ELF-1 (cell line): ENCODE data around the gene SLC22A2.
A peak's percentile ranks its signal among the peaks of the same experiment; 100 is the strongest.
"Not testable (repeated sequence)": the region's sequence is repeated elsewhere in the genome, so short reads cannot be mapped to it uniquely, and the experiment has no call there.

Experiments used
- DNase-seq: peaks from one replicate; pipeline ENCODE4 v3.0.0-alpha.2; 2016; ENCODE audit warnings: low read depth, low spot score

Gene SLC22A2

DNA sequence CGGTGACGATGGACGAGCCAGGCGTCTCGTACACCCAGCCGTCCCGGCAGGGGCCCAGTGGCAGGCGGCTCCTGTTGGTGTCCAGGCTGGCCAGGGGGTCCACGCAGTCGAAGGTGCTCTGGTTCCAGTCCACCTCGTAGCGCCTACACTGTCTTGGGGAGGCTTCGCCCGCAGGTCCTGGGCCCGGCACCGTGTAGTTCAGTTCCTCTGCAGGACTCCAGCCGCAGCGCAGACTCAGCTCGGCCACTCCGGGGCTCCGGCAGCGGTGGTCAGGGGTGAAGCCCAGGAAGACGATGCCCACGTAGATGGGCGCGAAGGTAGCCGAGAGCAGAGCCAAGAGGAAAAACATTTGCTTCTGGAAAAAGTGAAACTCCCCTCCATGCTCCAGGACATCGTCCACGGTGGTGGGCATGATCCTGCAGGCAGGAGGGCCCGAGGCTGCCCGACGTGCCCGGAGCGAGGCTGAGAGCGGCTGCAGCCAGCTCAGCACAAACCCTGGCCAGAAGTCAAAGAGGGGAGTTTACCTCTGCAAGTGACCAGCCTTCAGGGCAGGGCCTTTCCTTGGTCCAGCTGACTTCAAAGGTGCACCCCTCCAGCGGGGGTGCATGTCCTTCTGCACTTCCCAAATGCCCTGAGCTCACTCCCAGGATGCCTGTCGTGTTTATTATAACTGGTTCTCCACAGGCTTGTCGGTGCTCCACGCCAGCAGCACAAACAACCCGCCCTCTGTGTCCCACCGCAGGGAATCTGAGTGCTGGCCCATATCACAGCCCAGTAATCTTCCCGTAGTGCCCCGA lies at the start of gene SLC22A2:
TSS of gene SLC22A2 (minus strand) at position 476 of the 797 bp plus-strand sequence. CDS start at position 412, 64 bp downstream.
- no peak for DNase-seq

GRCh38 chr6:160305926-160306713 lies 47.5 kb upstream of the SLC22A2 start:
- DNase-seq = no peak

DNA sequence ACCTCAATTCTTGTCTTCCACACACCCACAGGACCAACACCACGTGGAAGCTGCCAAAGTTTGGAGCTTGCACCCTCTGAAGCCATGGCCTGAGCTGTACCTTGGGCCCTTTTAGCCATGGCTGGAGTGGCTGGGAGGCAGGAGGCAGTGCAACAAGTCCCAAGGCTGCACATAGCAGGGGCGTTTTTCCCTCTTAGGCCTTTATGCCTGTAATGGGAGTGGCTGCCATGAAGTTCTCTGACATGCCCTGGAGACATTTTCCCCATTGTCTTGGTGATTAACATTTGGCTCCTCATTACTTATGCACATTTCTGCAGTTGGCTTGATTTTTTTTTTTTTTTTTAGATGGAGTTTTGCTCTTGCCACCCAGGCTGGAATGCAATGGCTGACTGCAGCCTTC lies 45.2 kb upstream of the SLC22A2 start:
- peak; percentile 11 for DNase-seq

DNA sequence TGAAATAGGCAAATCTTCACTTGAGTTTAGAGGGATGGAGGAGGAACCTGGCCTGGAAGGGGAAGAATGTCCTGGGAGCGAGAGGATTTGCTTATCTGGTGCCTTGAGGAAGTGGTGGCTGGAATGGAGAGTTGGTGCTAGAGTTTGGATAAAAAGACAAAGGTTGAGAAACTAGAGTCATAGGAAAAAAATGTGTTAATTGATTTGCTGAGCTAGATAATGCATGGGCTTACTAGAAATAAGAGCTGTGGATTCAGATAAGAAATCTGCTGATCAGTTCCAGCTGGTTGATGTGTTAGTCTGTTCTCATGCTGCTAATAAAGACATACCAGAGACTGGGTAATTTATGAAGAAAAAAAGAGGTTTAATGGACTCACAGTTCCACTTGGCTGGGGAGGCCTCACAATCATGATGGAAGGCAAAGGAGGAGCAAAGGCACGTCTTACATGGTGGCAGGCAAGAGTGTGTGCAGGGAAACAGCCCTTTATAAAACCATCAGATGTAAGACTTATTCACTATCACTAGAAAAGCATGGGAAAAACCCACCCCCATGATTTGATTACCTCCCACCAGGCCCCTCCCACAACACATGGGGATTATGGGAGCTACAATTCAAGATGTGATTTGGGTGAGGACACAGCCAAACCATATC lies 43.9 kb upstream of the SLC22A2 start:
- DNase-seq = not testable (repeated sequence)

GRCh38 chr6:160301339-160301738 lies 42.7 kb upstream of the SLC22A2 start:
- no peak for DNase-seq

- DNase-seq = no peak
Observed at GRCh38 chr6:160300076-160300695, 41.6 kb upstream of the SLC22A2 start.

DNA sequence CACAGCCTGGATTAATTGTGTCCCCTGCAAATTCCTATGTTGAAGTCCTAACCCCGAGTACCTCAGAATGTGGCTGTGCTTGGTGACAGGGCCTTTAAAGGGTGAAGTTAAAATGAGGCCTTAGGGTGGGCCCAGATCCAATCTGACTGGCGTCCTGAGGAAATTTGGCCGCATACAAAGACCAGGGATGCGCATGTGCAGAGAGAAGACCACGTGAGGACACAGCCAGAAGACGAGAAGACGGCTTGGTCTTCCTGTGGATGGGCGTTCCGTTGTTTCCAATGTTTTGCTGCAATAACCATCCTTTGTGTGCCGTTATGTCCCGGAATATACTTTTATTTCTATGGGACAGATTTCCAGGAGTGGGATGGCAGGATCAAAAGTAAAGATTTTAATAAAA lies 40.9 kb upstream of the SLC22A2 start:
- no peak for DNase-seq

- no peak for DNase-seq
Observed at GRCh38 chr6:160298121-160298520, 39.5 kb upstream of the SLC22A2 start.

- peak; percentile 40 for DNase-seq
Observed at GRCh38 chr6:160297310-160297709, 38.7 kb upstream of the SLC22A2 start.

- DNase-seq = no peak
Observed at GRCh38 chr6:160293844-160294243, 35.2 kb upstream of the SLC22A2 start.

DNA sequence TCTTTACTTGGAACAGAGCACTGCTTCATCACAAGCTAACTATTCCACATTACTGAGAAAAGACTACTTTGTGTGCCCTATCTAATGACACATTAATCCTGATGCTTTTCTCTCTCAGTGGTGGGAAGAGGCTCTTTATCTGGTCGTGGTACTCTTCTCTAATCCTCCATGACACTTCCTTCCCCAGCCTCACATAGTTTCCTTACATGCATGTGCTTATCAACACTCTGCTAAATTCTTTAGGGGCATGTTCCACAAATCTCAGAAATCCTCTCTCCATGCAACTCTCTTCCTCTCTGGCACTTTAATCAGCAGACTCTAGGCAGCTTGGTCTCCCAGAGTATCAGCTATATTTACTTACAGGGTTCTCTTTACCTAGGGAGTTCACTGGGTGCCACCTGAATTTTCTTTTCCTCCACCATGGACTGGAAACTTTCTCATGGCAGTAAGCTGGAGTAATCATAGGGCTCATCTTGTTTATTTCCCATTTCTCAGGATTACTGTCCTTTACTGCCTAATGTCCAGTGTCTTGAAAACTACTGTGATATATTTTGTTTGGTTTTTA lies 27.0 kb upstream of the SLC22A2 start:
- peak; percentile 20 for DNase-seq

DNA sequence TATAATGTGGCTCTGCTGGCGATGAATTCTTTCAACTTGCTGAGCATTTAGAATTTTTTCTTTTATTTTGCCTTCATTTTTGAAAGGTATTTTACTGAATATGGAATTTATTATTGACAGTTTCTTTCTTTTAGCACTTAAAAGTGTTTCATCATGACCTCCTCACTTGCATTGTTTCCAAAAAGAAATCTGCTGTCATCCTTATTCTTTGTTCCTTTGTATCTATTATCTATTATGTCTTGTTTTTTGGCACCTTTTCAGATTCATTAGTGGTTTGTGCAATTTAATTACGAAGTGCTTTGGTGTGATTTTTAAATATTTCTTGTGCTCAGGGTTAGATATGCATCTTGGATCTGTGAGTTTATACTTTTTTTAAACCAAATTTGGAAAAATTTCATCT lies 26.0 kb upstream of the SLC22A2 start:
- no peak for DNase-seq

- DNase-seq = no peak
Observed at GRCh38 chr6:160282444-160282843, 23.8 kb upstream of the SLC22A2 start.

- no peak for DNase-seq
Observed at GRCh38 chr6:160279850-160280249, 21.2 kb upstream of the SLC22A2 start.

- no peak for DNase-seq
Observed at GRCh38 chr6:160278786-160279310, 20.2 kb upstream of the SLC22A2 start.

DNA sequence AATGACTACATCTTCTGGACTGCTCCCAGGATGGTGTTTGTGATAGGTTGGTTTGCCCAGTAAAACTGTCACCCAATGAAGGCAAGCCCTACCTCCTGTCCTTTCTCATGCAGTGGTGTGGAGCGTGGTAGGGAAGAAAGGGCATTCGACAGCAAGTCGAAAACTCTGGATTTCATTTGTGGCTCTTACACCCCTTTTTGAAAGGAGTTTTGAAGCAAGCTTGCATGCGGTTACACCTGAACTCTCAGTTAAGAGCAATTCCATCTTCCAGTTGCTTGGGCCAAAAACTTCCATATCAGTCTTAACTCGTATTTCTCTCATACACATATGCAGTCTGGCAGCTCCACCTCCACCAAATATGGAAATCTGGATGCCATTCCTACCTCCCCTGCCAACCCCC lies 19.7 kb upstream of the SLC22A2 start:
- DNase-seq = no peak

GRCh38 chr6:160277546-160277945 lies 18.9 kb upstream of the SLC22A2 start:
- no peak for DNase-seq

DNA sequence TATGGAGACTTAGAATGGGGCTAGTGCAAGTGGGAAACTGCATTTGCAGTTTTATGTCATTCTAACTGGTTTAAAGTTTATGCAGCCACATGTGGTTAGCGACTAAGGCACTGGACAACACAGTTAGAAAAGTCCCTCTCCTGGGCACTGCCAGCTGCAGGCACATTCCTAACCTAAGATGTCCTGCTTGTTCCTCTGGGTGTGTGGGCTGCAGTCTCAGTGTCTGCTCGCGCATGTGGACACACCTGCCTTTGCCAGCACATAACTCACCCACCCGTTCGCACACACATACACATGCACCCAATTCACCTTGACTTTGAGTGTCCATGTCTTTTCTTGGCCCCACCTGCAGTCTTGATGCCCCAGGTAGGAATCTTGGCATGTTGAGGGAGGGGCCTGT lies 18.5 kb upstream of the SLC22A2 start:
- no peak for DNase-seq

DNA sequence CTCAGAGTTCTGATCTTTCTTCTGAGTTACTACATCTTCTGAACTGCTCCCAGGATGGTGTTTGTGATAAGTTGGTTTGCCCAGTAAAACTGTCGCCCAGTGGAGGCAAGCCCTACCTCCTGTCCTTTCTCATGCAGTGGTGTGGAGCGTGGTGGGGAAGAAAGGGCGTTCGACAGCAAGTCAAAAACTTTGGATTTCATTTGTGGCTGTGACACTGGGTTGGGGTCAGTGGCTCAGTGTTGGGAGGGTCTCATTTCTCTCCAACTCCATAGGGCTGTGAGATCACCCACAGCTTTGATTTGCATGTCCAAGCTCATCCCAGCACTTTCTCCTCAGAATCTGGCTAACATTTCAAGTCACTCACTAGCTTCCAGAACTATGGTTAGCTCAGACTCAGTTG lies 17.5 kb upstream of the SLC22A2 start:
- no peak for DNase-seq

DNA sequence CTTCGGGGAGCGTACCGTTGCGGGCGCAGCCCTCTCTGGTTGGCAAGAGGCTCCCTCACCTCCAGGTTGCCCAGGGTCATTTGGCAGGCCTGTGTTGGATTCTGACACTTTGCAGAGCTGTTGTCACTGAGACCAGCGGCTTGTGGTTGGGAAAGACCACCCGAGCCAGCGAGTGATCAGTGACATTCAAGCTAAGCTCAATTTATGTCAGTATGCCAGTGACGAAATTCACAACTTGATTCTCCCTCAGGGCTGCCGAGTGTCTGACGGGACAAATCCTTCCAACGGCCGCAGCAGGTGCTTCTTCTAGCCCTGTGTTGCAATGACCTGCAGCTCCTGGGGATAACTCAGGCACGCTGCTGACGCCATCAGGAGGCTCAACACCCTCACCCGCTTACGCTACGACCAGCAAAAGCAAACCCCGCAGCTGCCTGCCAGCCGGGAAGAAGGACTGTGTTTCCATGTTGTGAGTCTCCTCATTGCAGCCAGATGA lies 16.9 kb upstream of the SLC22A2 start:
- no peak for DNase-seq

GRCh38 chr6:160274871-160275510 lies 16.4 kb upstream of the SLC22A2 start:
- DNase-seq = no peak
